Kidney tubule cell (primary cell): Measurements from ENCODE around the gene APOL6.
"Not testable (repeated sequence)": the region's sequence is repeated elsewhere in the genome, so short reads cannot be mapped to it uniquely, and the experiment has no call there.

Source experiments
- DNase-seq: peaks from one replicate; pipeline ENCODE4 v3.0.0-alpha.2; 2018; ENCODE audit warnings: low spot score

The APOL6 gene

GRCh38 chr22:35679492-35679891 is 31.2 kb downstream of the APOL6 start:
- DNase-seq = peak; percentile 83

- DNase-seq = no peak
Observed at GRCh38 chr22:35681454-35682052, 33.3 kb downstream of the APOL6 start.

- no peak for DNase-seq
Observed at GRCh38 chr22:35683560-35683959, 35.3 kb downstream of the APOL6 start.

DNA sequence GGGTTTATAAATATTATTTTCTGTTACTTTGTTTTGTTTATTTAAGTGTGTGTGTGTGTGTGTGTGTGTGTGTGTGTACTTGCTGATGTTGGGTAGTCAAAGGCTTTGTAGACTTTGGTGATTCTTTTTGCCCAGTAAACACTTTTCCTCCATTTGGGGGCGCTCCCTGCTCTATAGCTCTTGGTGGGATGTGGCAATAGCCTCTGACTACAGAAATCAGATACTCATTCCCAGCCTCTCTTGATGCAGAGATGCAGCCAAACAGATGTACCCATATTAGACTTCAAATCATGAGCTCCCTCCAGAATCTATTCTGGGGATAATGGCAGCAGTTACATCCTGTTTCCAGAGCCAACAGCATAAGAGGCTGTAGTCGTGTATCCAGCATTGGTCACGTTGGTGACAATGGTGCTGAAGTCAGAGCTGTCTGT is 36.0 kb downstream of the APOL6 start:
- DNase-seq = no peak

- no peak for DNase-seq
Observed at GRCh38 chr22:35684732-35685131, 36.5 kb downstream of the APOL6 start.

GRCh38 chr22:35685731-35686130 is 37.5 kb downstream of the APOL6 start:
- DNase-seq = peak; percentile 48

DNA sequence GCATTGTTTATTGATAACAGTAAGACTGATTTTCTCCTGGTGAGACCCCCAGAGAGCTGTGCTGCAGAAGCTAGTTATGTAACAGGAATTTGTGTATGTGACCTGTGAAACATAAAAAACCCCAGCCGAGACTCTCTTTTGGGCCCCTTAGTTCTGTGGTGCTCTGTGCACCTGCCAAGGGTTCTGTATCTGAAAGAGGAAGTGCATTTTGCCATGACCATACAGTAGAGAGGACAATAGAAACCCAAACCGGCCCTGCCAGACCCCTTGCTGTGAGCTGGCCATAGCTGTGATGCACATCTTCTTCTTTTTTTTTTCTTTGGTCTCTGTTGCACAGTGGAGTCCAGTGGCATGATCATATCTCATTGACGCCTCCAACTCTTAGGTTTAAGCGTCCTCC is 38.1 kb downstream of the APOL6 start:
- no peak for DNase-seq

- no peak for DNase-seq
Observed at GRCh38 chr22:35687461-35687860, 39.2 kb downstream of the APOL6 start.

DNA sequence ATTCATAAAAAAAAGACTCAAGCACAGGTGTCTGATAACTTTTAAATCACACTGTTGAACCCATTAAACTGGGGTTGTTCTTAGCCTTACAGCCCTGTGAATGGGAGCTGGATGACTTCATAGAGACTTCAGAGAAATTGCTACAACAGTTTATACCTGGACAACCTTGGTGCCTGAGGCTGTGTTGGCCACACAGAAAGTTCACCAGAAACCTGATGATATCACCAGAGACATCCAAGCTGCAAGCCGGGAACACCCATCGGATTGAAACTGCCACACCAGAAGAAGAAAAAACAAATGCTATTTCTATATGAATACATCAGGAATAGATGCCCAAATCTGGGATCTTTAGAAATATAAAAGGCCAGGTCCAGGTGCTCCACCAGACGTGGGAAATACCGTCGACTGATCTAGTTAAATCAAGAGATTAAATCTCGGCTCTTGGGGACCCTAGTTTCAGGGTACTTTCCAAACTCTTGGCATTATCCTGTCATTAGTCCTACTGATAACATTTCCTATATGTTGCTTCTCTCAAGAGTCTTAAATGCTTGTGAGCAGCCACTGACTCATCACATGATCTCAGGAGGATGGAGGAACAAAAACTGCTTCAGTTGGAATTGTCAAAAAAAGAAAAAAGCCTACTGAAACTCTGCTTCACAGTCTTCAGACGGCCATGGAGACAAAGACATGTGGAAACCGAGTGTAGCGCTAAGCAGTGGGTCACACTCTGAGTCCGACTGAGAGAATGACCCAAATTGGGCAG is 40.8 kb downstream of the APOL6 start:
- no peak for DNase-seq

DNA sequence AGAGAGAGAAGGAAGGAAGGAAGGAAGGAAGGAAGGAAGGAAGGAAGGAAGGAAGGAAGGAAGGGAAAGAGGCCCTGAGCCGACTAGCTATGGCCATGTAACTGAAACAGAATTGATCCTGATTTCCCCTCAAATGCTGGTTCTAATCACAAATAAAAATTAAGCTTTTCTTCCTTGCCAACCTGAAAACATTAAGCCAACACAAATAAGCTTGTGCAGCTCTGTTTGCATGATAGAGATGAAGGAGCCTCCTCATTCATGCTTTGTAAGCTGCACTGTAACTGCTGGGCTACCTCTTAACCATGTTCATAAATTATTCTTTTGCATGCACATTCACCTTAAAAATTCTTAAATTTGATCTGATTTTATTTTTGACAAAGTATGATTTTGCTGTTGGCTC is 41.8 kb downstream of the APOL6 start:
- no peak for DNase-seq

DNA sequence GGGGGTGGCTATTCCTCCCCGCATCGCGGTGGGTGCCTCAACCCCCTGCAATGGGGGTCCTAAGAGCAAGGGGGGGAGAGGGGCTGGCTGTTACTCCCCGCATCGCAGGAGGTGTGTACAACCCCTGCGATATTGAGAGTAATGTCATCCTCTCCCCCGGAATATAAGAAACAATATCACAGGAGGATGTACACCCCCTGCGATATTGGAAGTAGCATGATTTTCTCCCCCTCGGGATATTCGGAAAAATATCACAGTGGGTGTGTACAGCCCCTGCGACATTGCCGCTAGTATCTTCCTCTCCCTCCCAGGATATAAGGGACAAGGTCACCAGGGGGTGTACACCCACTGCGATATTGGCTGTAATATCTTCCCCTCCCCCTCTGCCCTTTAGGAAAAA is 47.0 kb downstream of the APOL6 start:
- DNase-seq = no peak

DNA sequence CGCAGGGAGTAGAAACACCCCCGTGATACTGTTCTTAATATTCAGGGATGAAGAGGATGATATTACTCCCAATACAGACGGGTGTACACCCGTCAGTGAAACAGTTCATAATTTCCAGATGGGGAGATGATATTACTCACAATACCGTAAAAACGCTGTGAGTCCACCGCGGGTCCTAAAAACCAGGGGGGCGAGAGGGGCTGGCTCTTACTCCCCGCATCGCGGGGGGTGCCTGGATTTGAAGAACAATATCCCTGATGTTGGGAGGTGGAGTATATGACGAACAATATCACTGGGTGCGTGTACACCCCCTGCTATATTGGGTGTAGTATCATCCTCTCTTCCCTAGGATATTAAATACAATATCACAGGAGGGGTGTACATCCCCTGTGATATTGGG is 48.9 kb downstream of the APOL6 start:
- DNase-seq = no peak

DNA sequence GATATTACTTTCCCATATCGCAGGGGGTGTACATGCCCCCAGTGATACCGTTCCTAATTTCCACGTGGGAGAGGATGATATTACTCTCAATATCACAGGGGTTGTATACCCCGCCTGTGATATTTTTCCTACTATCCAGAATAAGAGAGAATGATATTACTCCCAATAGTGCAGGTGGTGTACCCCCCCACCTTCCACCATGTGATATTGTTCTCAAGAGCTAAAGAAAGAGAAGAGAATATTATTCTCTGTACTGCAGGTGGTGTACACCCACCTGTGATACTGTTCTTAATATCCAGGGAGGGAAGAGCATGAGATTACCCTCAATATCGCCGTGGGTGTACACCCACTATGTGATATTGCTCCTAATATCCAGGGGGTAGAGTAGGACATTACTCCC is 51.6 kb downstream of the APOL6 start:
- DNase-seq = not testable (repeated sequence)

GRCh38 chr22:35703861-35704584 is 55.8 kb downstream of the APOL6 start:
- no peak for DNase-seq

GRCh38 chr22:35705141-35705540 is 56.9 kb downstream of the APOL6 start:
- DNase-seq = peak; percentile 39

GRCh38 chr22:35708453-35708852 is 60.2 kb downstream of the APOL6 start:
- DNase-seq = no peak

- no peak for DNase-seq
Observed at GRCh38 chr22:35708917-35709316, 60.7 kb downstream of the APOL6 start.

DNA sequence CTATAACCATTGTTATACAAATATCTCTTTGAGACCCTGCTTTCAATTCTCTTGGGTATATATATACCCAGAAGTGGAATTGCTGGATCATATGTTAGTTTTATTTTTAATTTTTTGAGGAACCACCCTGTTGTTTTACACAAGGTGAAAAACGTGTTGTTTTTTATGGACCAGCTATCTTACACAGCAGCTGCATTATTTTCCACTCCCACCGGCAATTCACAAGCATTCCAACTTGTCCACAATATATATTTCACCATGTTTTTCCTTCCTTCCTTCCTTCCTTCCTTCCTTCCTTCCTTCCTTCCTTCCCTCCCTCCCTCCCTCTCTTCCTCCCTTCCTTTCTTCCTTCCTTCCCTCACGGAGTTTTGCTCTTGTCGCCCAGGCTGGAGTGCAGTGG is 63.1 kb downstream of the APOL6 start:
- DNase-seq = no peak

DNA sequence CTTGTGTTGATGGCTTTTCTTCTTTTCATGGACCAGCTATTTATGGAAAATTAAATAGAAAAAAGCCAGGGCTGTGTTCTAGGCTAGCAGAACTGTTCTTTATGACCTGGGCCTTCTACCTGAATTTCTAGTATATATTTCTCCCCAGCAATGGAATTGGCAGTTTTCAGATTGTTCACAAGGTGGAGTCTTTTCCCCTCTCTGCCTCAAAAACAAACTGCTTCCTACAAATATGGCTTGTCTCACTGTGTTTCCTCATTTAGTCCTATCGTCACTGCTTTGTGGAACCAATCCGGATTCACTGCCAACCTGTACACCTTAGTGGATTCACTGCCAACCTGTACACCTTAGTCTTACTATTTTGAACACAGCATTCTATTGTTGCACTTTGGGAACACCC is 64.4 kb downstream of the APOL6 start:
- no peak for DNase-seq

DNA sequence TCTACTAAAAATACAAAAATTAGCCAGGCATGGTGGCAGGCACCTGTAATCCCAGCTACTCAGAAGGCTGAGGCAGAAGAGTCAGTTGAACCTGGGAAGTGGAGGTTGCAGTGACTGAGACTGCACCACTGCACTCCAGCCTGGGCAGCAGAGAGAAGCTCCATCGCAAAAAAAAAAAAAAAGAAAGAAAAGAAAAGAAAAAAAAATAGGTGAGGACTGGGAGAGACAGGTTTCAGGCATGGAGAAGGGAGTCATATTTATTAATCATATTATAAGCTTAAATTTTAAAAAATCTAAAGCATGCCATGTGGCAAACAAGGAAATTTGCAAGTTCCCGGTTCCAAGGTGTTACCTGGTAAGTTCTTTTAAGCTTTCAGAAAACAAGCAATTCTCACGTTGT is 69.3 kb downstream of the APOL6 start, which contains the start of gene APOL5:
TSS of gene APOL5 (plus strand) at position 301 of the 400 bp plus-strand sequence. CDS start at position 301, 0 bp downstream.
- DNase-seq = no peak
